Naive thymus-derived CD4-positive, alpha-beta T cell (primary cell): ENCODE results near the gene WDR87. TPM values are rescaled to one million over a fixed set of nuclear protein-coding genes. Genes with fewer than 3 reads are reported as not detected.

Experiments
- ATAC-seq: fragments of 150-1000 bp; cut with Tn5 transposase; 2 replicates; pipeline ENCODE4 v1.10.0; 2021; ENCODE audit warnings: mild to moderate bottlenecking, moderate library complexity
- CTCF ChIA-PET: fragments of 350-600 bp; sonication (Branson Sonifier 250); formaldehyde crosslinking; loops from one replicate; lab custom pipeline; 2021; ENCODE audit warnings: antibody characterized with exemption; lab: Charles Lee
- POLR2A ChIA-PET: fragments of 350-600 bp; sonication (Branson Sonifier 250); formaldehyde crosslinking; loops from one replicate; lab custom pipeline; 2021; ENCODE audit warnings: antibody characterized with exemption, inconsistent platforms; lab: Charles Lee
- DNase-seq, 9 donors: peaks; one replicate each; pipeline versions ENCODE4 v3.0.0 to v3.0.0-alpha.2; 2020 to 2022; ENCODE audit warnings: mixed read lengths in 1 of 9
- H3K27ac ChIP-seq: one replicate; pipeline ENCODE4 v1.7.0; 2013; ENCODE audit warnings: mild to moderate bottlenecking, low read depth, low read length, moderate library complexity
- H3K27me3 ChIP-seq, 2 donors: one replicate each; pipeline ENCODE4 v1.7.0; 2013; ENCODE audit warnings: low read length in 2 of 2, mild to moderate bottlenecking in 2 of 2, moderate library complexity in 2 of 2; ENCODE audit not compliant: control insufficient read depth in 2 of 2, insufficient read depth in 2 of 2
- H3K36me3 ChIP-seq, 3 experiments: 1 replicate in 2 of 3; 2 replicates in 1 of 3; pipeline ENCODE4 v1.7.0; 2013; ENCODE audit warnings: low read length in 3 of 3, mild to moderate bottlenecking in 3 of 3, moderate library complexity in 1 of 3; ENCODE audit not compliant: insufficient read depth in 3 of 3, control insufficient read depth in 2 of 3
- H3K4me1 ChIP-seq, 2 donors: one replicate each; pipeline ENCODE4 v1.7.0; 2013; ENCODE audit warnings: low read length in 2 of 2, mild to moderate bottlenecking in 2 of 2, moderate library complexity in 1 of 2; ENCODE audit not compliant: control insufficient read depth in 2 of 2, insufficient read depth in 2 of 2
- H3K4me3 ChIP-seq: 2 replicates; pipeline ENCODE4 v1.7.0; 2013; ENCODE audit warnings: mild to moderate bottlenecking, low read length
- H3K9me3 ChIP-seq, 3 experiments: 1 replicate in 2 of 3; 2 replicates in 1 of 3; pipeline ENCODE4 v1.7.0; 2013; ENCODE audit warnings: low read length in 3 of 3; ENCODE audit not compliant: control insufficient read depth in 2 of 3
- H3K27ac Mint-ChIP-seq, 9 donors: one replicate each; pipeline ENCODE4 v1.8.0; 2020 to 2022; ENCODE audit warnings: mixed read lengths in 9 of 9, mild to moderate bottlenecking in 8 of 9, moderate library complexity in 5 of 9, inconsistent platforms in 2 of 9
- H3K27me3 Mint-ChIP-seq, 5 donors: one replicate each; pipeline ENCODE4 v1.8.0; 2021 to 2022; ENCODE audit warnings: mixed read lengths in 5 of 5, mild to moderate bottlenecking in 1 of 5
- H3K36me3 Mint-ChIP-seq, 5 donors: one replicate each; pipeline ENCODE4 v1.8.0; 2020 to 2022; ENCODE audit warnings: mixed read lengths in 5 of 5, mild to moderate bottlenecking in 3 of 5, inconsistent platforms in 1 of 5
- H3K4me1 Mint-ChIP-seq, 7 donors: one replicate each; pipeline ENCODE4 v1.8.0; 2020 to 2022; ENCODE audit warnings: mixed read lengths in 7 of 7, mild to moderate bottlenecking in 3 of 7, inconsistent platforms in 1 of 7
- H3K4me3 Mint-ChIP-seq, 10 donors: one replicate each; pipeline ENCODE4 v1.8.0; 2020 to 2022; ENCODE audit warnings: mild to moderate bottlenecking in 10 of 10, mixed read lengths in 10 of 10, moderate library complexity in 6 of 10, inconsistent platforms in 2 of 10
- H3K9me3 Mint-ChIP-seq, 11 donors: one replicate each; pipeline ENCODE4 v1.8.0; 2020 to 2022; ENCODE audit warnings: mixed read lengths in 11 of 11, mild to moderate bottlenecking in 4 of 11, inconsistent platforms in 1 of 11, moderate library complexity in 1 of 11
- intact Hi-C, 2 donors: fragments of 100-400 bp; cut with micrococcal nuclease; formaldehyde crosslinking; loops; one replicate each; pipeline ENCODE4 v1.15.1; 2023
- polyA plus RNA-seq, 2 donors: library from polyadenylated mRNA; unstranded; fragments of 300-500 nt; fragmentation: Illumina TruSeq; gene quantifications; one replicate each; pipeline ENCODE4 v1.2.3, GENCODE V29; 2021
- total RNA-seq, 6 experiments: library from RNA in 5 of 6; stranded (reverse) in 5 of 6; gene quantifications; 1 replicate in 5 of 6; 2 replicates in 1 of 6; pipeline ENCODE4 v1.2.3 and lab custom pipeline; 2021 to 2026

WDR87 gene
- total and polyA plus RNA-seq, 7 experiments from 2014 or later = not detected

- ChIA-PET POLR2A (no interaction called here), CTCF (no interaction called here)
- ATAC-seq (no peak), DNase-seq (no peak)
- Mint-ChIP-seq H3K27me3 (no peaks in the 10 kb centered on the region), H3K27ac (peak overlapping the region in 1 of 9 donors; percentile 76), H3K36me3 (peaks cover 4 to 54% (median 35%) of the 10 kb centered on the region in 5 donors), H3K4me1 (peaks cover 0 to 23% (median 14%) of the 10 kb centered on the region in 7 donors), H3K9me3 (peaks cover 0 to 32% (median 16%) of the 10 kb centered on the region in 11 donors), H3K4me3 (peak overlapping the region in 4 of 10 donors; percentile 10 to 55 (median 28))
- H3K27ac ChIP-seq = no peak overlapping the region
- intact Hi-C loops = no loop called here
- no peak overlapping the region for H3K4me3 ChIP-seq
- H3K4me1 ChIP-seq = no peaks in the 10 kb centered on the region
- H3K9me3 ChIP-seq = no peaks in the 10 kb centered on the region
- no peaks in the 10 kb centered on the region for H3K27me3 ChIP-seq
- H3K36me3 ChIP-seq = no peaks in the 10 kb centered on the region
These were observed 26.9 kb upstream of the WDR87 start for GRCh38 chr19:37932985-37933936.

- Mint-ChIP-seq H3K27ac (no peak overlapping the region), H3K4me3 (peak overlapping the region in 5 of 10 donors; percentile 31 to 58 (median 53)), H3K36me3 (peaks cover 4 to 50% (median 35%) of the 10 kb centered on the region in 5 donors), H3K9me3 (peaks cover 0 to 32% (median 16%) of the 10 kb centered on the region in 11 donors), H3K27me3 (no peaks in the 10 kb centered on the region), H3K4me1 (peaks cover 0 to 26% (median 18%) of the 10 kb centered on the region in 7 donors)
- no peaks in the 10 kb centered on the region for H3K36me3 ChIP-seq
- DNase-seq (no peak), ATAC-seq (peak; percentile 47)
- no peaks in the 10 kb centered on the region for H3K9me3 ChIP-seq
- no peaks in the 10 kb centered on the region for H3K27me3 ChIP-seq
- H3K27ac ChIP-seq = no peak overlapping the region
- CTCF ChIA-PET = interaction anchor here (0.8 kb wide), 1 partner anchor 12 kb away, joined by 3 read pairs; no protein-coding TSS in a partner anchor
- intact Hi-C loops = no loop called here
- H3K4me1 ChIP-seq = no peaks in the 10 kb centered on the region
- POLR2A ChIA-PET = interaction anchor here (0.6 to 1.0 kb wide), 3 partner anchors 29 to 1717 kb away, joined by 3 to 4 read pairs (median 3); no protein-coding TSS in a partner anchor
- no peak overlapping the region for H3K4me3 ChIP-seq
These were observed 25.7 kb upstream of the WDR87 start for GRCh38 chr19:37931881-37932655.

GRCh38 chr19:37930416-37930815 lies 24.0 kb upstream of the WDR87 start:
- no peak overlapping the region for H3K27ac Mint-ChIP-seq
- peaks cover 0 to 38% (median 24%) of the 10 kb centered on the region in 5 donors for H3K36me3 Mint-ChIP-seq
- no peaks in the 10 kb centered on the region for H3K36me3 ChIP-seq
- no peak for DNase-seq
- ATAC-seq = no peak
- no peaks in the 10 kb centered on the region for H3K27me3 ChIP-seq
- H3K4me1 ChIP-seq = no peaks in the 10 kb centered on the region
- no peaks in the 10 kb centered on the region for H3K27me3 Mint-ChIP-seq
- peaks cover 0 to 32% (median 20%) of the 10 kb centered on the region in 7 donors for H3K4me1 Mint-ChIP-seq
- ChIA-PET POLR2A (no interaction called here), CTCF (interaction anchor here (0.6 kb wide), 1 partner anchor 52 kb away, joined by 3 read pairs; no protein-coding TSS in a partner anchor)
- H3K27ac ChIP-seq = no peak overlapping the region
- H3K4me3 ChIP-seq = no peak overlapping the region
- no peaks in the 10 kb centered on the region for H3K9me3 ChIP-seq
- intact Hi-C loops = no loop called here
- H3K9me3 Mint-ChIP-seq = peaks cover 0 to 20% (median 10%) of the 10 kb centered on the region in 11 donors
- H3K4me3 Mint-ChIP-seq = no peak overlapping the region

- peaks cover 4 to 32% (median 19%) of the 10 kb centered on the region in 5 donors for H3K36me3 Mint-ChIP-seq
- H3K27me3 ChIP-seq = no peaks in the 10 kb centered on the region
- no peak overlapping the region for H3K27ac ChIP-seq
- peaks cover 0 to 36% (median 22%) of the 10 kb centered on the region in 7 donors for H3K4me1 Mint-ChIP-seq
- no peaks in the 10 kb centered on the region for H3K27me3 Mint-ChIP-seq
- ATAC-seq (no peak), DNase-seq (no peak)
- CTCF ChIA-PET = no interaction called here
- no peaks in the 10 kb centered on the region for H3K36me3 ChIP-seq
- POLR2A ChIA-PET = no interaction called here
- no peaks in the 10 kb centered on the region for H3K4me1 ChIP-seq
- H3K9me3 Mint-ChIP-seq = peaks cover 0 to 10% (median 2%) of the 10 kb centered on the region in 11 donors
- no peak overlapping the region for H3K4me3 Mint-ChIP-seq
- intact Hi-C loops = no loop called here
- H3K4me3 ChIP-seq = no peak overlapping the region
- H3K27ac Mint-ChIP-seq = no peak overlapping the region
- H3K9me3 ChIP-seq = no peaks in the 10 kb centered on the region
These were observed 23.0 kb upstream of the WDR87 start for GRCh38 chr19:37929355-37929923.

GRCh38 chr19:37928527-37929286 lies 22.3 kb upstream of the WDR87 start:
- intact Hi-C loops = no loop called here
- POLR2A ChIA-PET = no interaction called here
- CTCF ChIA-PET = no interaction called here

More at GRCh38 chr19:37928527-37929286, 22.3 kb upstream of the WDR87 start:
- H3K36me3 Mint-ChIP-seq = peaks cover 4 to 28% (median 12%) of the 10 kb centered on the region in 5 donors
- H3K9me3 ChIP-seq = no peaks in the 10 kb centered on the region
- H3K27me3 ChIP-seq = no peaks in the 10 kb centered on the region
- H3K4me1 ChIP-seq = no peaks in the 10 kb centered on the region
- H3K4me1 Mint-ChIP-seq = peaks cover 0 to 36% (median 23%) of the 10 kb centered on the region in 7 donors
- no peak for DNase-seq
- no peaks in the 10 kb centered on the region for H3K27me3 Mint-ChIP-seq
- H3K27ac ChIP-seq = no peak overlapping the region
- H3K36me3 ChIP-seq = no peaks in the 10 kb centered on the region
- no peak overlapping the region for H3K4me3 Mint-ChIP-seq
- H3K27ac Mint-ChIP-seq = no peak overlapping the region
- ATAC-seq = peak; percentile 58
- H3K9me3 Mint-ChIP-seq = peaks cover 0 to 5% (median under 1%) of the 10 kb centered on the region in 11 donors
- no peak overlapping the region for H3K4me3 ChIP-seq
